HEK293 (cell line): ENCODE data around the gene UBXN11.

Experiments
- CTCF ChIA-PET: fragments of 350-600 bp; formaldehyde crosslinking; extraction: SDS; loops from one replicate; lab custom pipeline; 2021; ENCODE audit warnings: antibody characterized with exemption; lab: Yijun Ruan, JAX
- POLR2A ChIA-PET: fragments of 300-600 bp; formaldehyde crosslinking; extraction: SDS; loops from one replicate; lab custom pipeline; 2020; ENCODE audit warnings: antibody characterized with exemption, inconsistent platforms; lab: Yijun Ruan, JAX
- H3K27ac ChIP-seq: fragments of 200-500 bp; sonication (Bioruptor generic); 2 replicates; pipeline ENCODE4 v1.5.1; 2014; ENCODE audit warnings: low read depth, low read length, control low read depth, inconsistent platforms; ENCODE audit errors: extremely low read depth
- H3K36me3 ChIP-seq, 2 experiments: fragments of 200-500 bp in 1 of 2; sonication (Bioruptor generic) in 1 of 2; 1 replicate in 1 of 2; 2 replicates in 1 of 2; pipeline ENCODE4 v1.5.1; 2014 to 2017; ENCODE audit warnings: inconsistent platforms in 2 of 2, low read length in 2 of 2; ENCODE audit not compliant: control insufficient read depth in 2 of 2, insufficient read depth in 1 of 2
- H3K4me1 ChIP-seq: fragments of 200-500 bp; sonication (Bioruptor generic); 2 replicates; pipeline ENCODE4 v1.5.1; 2014; ENCODE audit warnings: mild to moderate bottlenecking, low read length, inconsistent platforms; ENCODE audit not compliant: control insufficient read depth, insufficient read depth
- H3K4me3 ChIP-seq: 2 replicates; pipeline ENCODE4 v1.5.1; 2011; ENCODE audit warnings: low read depth, mild to moderate bottlenecking, control low read depth, low read length, moderate library complexity
- H3K9me3 ChIP-seq: fragments of 200-500 bp; sonication (Bioruptor generic); 2 replicates; pipeline ENCODE4 v1.5.1; 2014; ENCODE audit warnings: low read depth, low read length, inconsistent platforms; ENCODE audit not compliant: control insufficient read depth, insufficient read depth
- ZNF16 ChIP-seq: fragments of 450-650 bp; formaldehyde crosslinking; IDR thresholded peaks from 2 replicates; pipeline ENCODE4 v1.5.1; 2016; ENCODE audit warnings: low read depth, missing biosample characterization, missing genetic modification characterization
- ZNF473 ChIP-seq: fragments of 450-650 bp; formaldehyde crosslinking; IDR thresholded peaks from 2 replicates; pipeline ENCODE4 v1.5.1; 2017; ENCODE audit warnings: missing biosample characterization, missing genetic modification characterization
- ZNF521 ChIP-seq: fragments of 450-650 bp; formaldehyde crosslinking; IDR thresholded peaks from 2 replicates; pipeline ENCODE4 v1.5.1; 2017; ENCODE audit warnings: missing biosample characterization, mild to moderate bottlenecking, missing genetic modification characterization
- ZNF623 ChIP-seq: fragments of 450-650 bp; formaldehyde crosslinking; IDR thresholded peaks from 2 replicates; pipeline ENCODE4 v1.5.1; 2016; ENCODE audit warnings: missing biosample characterization, missing genetic modification characterization
- ZSCAN23 ChIP-seq: fragments of 450-650 bp; formaldehyde crosslinking; IDR thresholded peaks from 2 replicates; pipeline ENCODE4 v1.5.1; 2016; ENCODE audit warnings: missing biosample characterization, missing genetic modification characterization
- TF ChIP-seq, protein P1 (sequence below): fragments of 450-650 bp; formaldehyde crosslinking; IDR thresholded peaks from 2 replicates; pipeline ENCODE4 v1.5.1; 2016; ENCODE audit warnings: missing biosample characterization, missing genetic modification characterization, low read depth
- TF ChIP-seq, protein P2 (sequence below): fragments of 450-650 bp; formaldehyde crosslinking; IDR thresholded peaks from 2 replicates; pipeline ENCODE4 v1.5.1; 2016; ENCODE audit warnings: missing biosample characterization, missing genetic modification characterization
- TF ChIP-seq, protein P3 (sequence below): fragments of 450-650 bp; formaldehyde crosslinking; IDR thresholded peaks from 2 replicates; pipeline ENCODE4 v1.5.1; 2017; ENCODE audit warnings: missing biosample characterization, missing genetic modification characterization

Gene UBXN11

DNA sequence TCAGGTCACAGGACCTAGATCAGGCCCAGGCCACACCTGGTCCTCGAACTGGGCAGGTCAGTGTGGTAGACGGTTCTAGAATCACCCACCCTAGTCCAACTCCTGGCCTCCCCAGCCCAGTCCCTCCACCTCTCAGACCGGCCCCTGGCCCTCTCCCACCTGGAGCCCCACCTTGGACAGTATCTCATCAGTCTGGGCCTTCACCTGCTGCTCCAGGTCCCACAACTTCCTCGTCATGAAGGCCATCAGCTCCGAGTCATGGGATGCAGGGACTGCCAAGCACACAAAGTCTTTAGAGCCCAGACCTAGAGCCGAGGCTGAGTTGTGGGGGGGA, 8.7 kb downstream of the UBXN11 start (continued):
- TF ChIP-seq, protein P1, sequence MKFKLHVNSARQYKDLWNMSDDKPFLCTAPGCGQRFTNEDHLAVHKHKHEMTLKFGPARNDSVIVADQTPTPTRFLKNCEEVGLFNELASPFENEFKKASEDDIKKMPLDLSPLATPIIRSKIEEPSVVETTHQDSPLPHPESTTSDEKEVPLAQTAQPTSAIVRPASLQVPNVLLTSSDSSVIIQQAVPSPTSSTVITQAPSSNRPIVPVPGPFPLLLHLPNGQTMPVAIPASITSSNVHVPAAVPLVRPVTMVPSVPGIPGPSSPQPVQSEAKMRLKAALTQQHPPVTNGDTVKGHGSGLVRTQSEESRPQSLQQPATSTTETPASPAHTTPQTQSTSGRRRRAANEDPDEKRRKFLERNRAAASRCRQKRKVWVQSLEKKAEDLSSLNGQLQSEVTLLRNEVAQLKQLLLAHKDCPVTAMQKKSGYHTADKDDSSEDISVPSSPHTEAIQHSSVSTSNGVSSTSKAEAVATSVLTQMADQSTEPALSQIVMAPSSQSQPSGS (tag by site-specific recombination): no peak

DNA sequence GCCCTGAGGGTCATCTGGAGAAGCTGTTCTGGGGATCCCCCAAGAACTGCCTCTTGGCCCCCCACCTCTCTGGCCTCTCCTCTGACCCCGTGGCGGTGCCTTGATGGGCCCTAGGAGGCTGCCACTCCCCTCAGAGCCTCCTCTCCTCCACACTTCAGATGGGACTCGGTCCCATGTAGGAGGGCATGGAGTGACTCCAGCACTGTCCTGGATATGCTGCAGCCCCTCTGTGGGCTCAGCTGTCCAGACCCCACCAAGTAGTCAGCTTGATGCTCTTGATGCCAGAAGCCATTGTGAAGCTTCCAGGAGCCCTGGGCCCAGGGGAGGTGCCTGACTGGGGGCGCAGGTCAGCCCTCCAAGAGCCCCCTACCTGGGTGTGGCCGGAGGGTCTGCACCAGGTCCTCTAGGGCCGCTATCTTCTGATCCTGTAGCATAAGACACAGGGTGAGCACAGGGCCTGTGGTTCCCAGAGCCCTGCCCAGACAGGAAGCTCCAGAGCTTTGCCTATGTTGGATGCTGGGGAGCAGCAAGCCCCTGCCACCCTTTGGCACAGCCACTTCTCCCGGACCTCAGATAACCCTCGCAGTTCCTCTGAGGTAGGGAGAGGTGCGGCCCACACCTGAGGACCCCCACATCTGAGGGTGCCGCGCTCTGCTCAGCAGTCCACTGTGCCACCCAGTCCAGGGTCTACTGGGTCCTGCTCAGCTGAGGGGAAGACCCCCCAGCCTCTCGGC, 9.2 kb downstream of the UBXN11 start:
- TF ChIP-seq ZNF521 (tag by site-specific recombination) (no peak), ZSCAN23 (tag by site-specific recombination) (no peak), ZNF16 (tag by site-specific recombination) (no peak)
- TF ChIP-seq, protein P2, sequence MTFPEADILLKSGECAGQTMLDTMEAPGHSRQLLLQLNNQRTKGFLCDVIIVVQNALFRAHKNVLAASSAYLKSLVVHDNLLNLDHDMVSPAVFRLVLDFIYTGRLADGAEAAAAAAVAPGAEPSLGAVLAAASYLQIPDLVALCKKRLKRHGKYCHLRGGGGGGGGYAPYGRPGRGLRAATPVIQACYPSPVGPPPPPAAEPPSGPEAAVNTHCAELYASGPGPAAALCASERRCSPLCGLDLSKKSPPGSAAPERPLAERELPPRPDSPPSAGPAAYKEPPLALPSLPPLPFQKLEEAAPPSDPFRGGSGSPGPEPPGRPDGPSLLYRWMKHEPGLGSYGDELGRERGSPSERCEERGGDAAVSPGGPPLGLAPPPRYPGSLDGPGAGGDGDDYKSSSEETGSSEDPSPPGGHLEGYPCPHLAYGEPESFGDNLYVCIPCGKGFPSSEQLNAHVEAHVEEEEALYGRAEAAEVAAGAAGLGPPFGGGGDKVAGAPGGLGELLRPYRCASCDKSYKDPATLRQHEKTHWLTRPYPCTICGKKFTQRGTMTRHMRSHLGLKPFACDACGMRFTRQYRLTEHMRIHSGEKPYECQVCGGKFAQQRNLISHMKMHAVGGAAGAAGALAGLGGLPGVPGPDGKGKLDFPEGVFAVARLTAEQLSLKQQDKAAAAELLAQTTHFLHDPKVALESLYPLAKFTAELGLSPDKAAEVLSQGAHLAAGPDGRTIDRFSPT (tag by site-specific recombination): no peak
- TF ChIP-seq, protein P3, sequence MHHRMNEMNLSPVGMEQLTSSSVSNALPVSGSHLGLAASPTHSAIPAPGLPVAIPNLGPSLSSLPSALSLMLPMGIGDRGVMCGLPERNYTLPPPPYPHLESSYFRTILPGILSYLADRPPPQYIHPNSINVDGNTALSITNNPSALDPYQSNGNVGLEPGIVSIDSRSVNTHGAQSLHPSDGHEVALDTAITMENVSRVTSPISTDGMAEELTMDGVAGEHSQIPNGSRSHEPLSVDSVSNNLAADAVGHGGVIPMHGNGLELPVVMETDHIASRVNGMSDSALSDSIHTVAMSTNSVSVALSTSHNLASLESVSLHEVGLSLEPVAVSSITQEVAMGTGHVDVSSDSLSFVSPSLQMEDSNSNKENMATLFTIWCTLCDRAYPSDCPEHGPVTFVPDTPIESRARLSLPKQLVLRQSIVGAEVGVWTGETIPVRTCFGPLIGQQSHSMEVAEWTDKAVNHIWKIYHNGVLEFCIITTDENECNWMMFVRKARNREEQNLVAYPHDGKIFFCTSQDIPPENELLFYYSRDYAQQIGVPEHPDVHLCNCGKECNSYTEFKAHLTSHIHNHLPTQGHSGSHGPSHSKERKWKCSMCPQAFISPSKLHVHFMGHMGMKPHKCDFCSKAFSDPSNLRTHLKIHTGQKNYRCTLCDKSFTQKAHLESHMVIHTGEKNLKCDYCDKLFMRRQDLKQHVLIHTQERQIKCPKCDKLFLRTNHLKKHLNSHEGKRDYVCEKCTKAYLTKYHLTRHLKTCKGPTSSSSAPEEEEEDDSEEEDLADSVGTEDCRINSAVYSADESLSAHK (tag by site-specific recombination): no peak
- Histone ChIP-seq H3K4me3 (no peak overlapping the region), H3K27ac (no peak overlapping the region), H3K4me1 (no peaks in the 10 kb centered on the region), H3K36me3 (peaks cover 0 to 35% of the 10 kb centered on the region in 2 experiments; a peak in 1 of 3 replicates), H3K9me3 (no peaks in the 10 kb centered on the region)
- POLR2A ChIA-PET: interaction anchor here (0.5 kb wide), 1 partner anchor 392 kb away, joined by 4 read pairs; no protein-coding TSS in a partner anchor
- CTCF ChIA-PET: interaction anchor here (0.8 to 4.7 kb wide), 3 partner anchors 12 to 317 kb away, joined by 3 to 32 read pairs (median 5); no protein-coding TSS in a partner anchor

DNA sequence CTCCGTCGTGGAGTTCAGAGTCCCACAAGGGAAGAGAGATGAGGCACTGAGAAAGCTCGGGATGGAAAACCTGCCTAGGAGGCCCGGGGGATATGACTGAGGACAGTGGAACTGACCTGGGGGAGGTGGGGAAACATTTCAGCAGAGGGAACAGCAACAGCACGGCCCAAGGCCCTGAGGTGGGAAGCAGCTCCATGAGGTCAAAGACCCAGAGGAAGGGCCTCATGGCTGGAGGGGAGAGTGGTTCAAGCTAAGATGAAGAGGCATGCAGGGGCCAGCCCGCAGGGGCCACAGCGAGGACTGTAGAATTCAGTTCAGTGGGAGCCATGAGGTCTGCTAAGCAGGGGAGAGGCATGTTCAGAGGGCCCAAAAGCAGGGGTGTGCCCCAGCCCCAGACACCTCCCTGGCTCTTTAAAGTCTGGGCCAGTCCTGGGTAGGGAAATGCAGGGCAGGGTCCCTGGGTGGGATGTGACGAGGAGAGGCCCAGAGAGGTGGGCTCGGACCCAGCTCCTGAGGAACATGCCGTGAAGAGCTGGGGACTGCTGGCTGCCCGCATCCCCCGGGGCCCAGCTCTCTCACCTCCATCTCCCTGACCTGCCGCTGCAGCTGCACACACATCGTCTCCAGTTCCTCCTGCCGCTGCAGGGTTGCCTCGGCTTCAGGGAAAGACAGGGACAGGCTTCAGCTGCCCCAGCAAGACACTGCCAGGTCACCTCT, 9.9 kb downstream of the UBXN11 start:
- no peaks in the 10 kb centered on the region for H3K4me1 ChIP-seq
- H3K4me3 ChIP-seq: no peak overlapping the region
- no peaks in the 10 kb centered on the region for H3K9me3 ChIP-seq
- POLR2A ChIA-PET: no interaction called here
- no peak overlapping the region for H3K27ac ChIP-seq
- H3K36me3 ChIP-seq: peaks cover 0 to 34% of the 10 kb centered on the region in 2 experiments; a peak in 1 of 3 replicates
- CTCF ChIA-PET: interaction anchor here (0.6 to 4.7 kb wide), 4 partner anchors 10 to 36 kb away, joined by 3 to 32 read pairs (median 6); no protein-coding TSS in a partner anchor
- no peak for TF ChIP-seq ZNF473 (tag by site-specific recombination)
- peak; percentile 38; the same call in 1 of the 2 replicates for TF ChIP-seq ZNF623 (tag by site-specific recombination)
